Body of pancreas (tissue), 4 donors: ENCODE results near the gene ZCCHC7.

Experiments
- CTCF ChIP-seq, 7 experiments: fragments of 450-650 bp in 4 of 7; fragments of 200-600 bp in 3 of 7; sonication (generic) in 3 of 7; IDR thresholded peaks; one replicate each; pipeline ENCODE4 v1.5.1; 2016 to 2019; ENCODE audit warnings: antibody characterized with exemption in 7 of 7
- POLR2A ChIP-seq, 3 donors: fragments of 450-650 bp; IDR thresholded peaks; one replicate each; pipeline ENCODE4 v1.6.1; 2016; ENCODE audit warnings: antibody characterized with exemption in 3 of 3, mild to moderate bottlenecking in 2 of 3

- no peak for TF ChIP-seq CTCF (IDR thresholded peaks at IDR 0.05)
- TF ChIP-seq POLR2A (IDR thresholded peaks at IDR 0.05): no peak
Measured at GRCh38 chr9:37126214-37126788, 5.9 kb downstream of the ZCCHC7 start.
